ENCODE data around the gene FAM53B.

The FAM53B gene

DNA sequence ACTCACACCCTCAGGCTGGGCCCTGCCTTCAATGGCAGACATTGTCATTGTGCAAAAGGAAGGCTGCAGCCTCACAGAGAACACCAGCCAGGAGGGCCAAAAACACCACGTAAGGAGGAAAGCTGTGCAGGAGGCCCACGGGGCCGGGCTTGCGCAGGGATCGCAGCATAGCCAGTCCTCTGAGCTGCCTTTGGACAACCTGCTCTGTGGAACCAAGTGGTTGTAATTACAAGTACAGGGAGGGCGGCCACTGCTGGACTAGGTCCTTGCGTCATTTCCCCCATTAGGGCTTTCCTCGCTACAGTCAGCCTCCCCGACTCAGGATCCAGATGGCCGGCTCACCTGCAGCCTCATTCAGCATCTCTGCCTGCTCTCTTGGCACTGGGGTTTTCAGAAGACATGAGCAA is 66.9 kb downstream of the FAM53B start:
- TF ChIP-seq, protein P1, sequence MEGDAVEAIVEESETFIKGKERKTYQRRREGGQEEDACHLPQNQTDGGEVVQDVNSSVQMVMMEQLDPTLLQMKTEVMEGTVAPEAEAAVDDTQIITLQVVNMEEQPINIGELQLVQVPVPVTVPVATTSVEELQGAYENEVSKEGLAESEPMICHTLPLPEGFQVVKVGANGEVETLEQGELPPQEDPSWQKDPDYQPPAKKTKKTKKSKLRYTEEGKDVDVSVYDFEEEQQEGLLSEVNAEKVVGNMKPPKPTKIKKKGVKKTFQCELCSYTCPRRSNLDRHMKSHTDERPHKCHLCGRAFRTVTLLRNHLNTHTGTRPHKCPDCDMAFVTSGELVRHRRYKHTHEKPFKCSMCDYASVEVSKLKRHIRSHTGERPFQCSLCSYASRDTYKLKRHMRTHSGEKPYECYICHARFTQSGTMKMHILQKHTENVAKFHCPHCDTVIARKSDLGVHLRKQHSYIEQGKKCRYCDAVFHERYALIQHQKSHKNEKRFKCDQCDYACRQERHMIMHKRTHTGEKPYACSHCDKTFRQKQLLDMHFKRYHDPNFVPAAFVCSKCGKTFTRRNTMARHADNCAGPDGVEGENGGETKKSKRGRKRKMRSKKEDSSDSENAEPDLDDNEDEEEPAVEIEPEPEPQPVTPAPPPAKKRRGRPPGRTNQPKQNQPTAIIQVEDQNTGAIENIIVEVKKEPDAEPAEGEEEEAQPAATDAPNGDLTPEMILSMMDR (IDR thresholded peaks at IDR 0.05; ENCODE audit: low read depth, low read length), result no peak
- DNase-seq, result no peak
- Histone ChIP-seq H3K4me3 (ENCODE audit: low read depth, low read length) (no peak overlapping the region), H3K27me3 (ENCODE audit: insufficient read depth, low read depth, severe bottlenecking) (no peaks in the 10 kb centered on the region), H3K27ac (no peak overlapping the region), H3K36me3 (peaks cover 36% of the 10 kb centered on the region), H3K9me3 (ENCODE audit: severe bottlenecking) (no peaks in the 10 kb centered on the region)

DNA sequence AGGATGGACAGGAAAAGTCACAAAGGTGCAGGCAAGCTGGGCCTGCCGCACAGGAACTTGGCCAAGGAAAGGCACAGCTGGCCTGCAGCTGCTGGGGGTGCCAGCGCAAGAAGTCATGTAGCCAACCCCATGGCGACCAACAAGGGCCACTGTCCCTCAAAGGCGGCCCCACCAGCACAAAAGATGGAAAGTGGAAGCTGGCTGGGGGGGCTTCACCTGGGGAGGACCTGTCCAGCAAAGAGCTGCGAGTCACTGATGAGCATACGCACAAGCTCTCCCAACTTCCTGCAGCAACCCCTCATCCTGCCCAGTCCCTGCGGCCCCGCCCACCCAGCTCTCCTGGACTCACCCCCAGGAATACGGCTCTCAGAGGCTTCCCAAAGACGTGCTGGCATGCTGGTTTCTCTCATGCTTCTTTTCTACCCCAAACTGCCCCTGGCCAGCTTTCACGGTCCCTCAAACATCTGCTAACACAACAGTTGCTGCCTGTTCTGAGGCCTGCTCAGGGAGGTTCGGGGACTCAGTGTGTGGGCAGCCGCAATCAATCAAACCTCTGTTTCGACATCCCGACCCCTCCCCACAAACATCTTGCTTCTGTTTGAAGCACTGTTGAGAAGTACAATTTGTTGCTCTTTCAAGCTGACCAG is 67.6 kb downstream of the FAM53B start:
- H3K9me3 ChIP-seq (ENCODE audit: severe bottlenecking), result no peaks in the 10 kb centered on the region
- DNase-seq, result no peak
- H3K36me3 ChIP-seq, result peaks cover 29% of the 10 kb centered on the region
- no peak overlapping the region for H3K27ac ChIP-seq
- H3K4me3 ChIP-seq (ENCODE audit: low read depth, low read length), result no peak overlapping the region
- H3K27me3 ChIP-seq (ENCODE audit: insufficient read depth, low read depth, severe bottlenecking), result no peaks in the 10 kb centered on the region
- TF ChIP-seq, protein P1 (IDR thresholded peaks at IDR 0.05; ENCODE audit: low read depth, low read length), result no peak

DNA sequence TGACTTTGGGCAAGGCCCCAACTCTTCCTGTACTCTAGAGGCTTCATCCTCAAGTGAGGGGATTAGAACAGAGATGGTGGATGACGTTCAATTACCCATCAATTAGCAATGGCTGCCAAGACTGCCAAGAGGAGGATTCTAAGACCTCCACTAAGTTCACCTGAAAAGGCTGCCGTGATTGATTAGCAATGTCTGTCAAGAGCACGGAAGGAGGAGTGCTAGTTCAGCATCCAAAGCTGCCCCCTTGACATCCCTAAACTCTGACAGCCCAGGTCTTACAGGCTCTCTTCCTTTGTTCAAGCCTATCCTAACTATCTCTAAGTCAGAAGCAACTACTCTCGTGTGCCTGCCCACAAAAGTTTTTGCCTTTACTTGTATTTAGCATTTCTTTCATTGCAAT is 68.4 kb downstream of the FAM53B start:
- Histone ChIP-seq H3K27ac (no peak overlapping the region), H3K36me3 (peaks cover 23% of the 10 kb centered on the region)
- TF ChIP-seq, protein P1 (IDR thresholded peaks at IDR 0.05; ENCODE audit: low read depth, low read length), result no peak

DNA sequence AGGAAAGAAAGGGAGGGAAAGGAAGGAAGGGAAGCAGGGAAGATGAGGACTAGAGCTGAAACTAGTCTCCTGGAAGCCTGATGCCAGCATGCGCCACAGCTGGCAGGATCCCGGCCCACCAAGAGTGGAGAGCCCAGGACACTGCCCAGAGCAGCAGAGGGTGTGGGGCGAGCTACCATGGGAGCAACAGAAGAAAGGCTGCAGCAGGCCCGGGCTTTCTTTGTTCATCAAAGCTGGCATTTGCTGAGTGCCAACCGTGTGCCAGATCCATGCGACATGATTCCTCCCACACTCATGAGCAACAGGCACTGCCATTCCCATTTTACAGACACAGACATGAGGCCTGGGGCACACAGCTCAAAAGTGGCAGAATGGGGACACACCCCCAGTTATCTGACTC is 68.9 kb downstream of the FAM53B start:
- no peaks in the 10 kb centered on the region for H3K27me3 ChIP-seq (ENCODE audit: insufficient read depth, low read depth, severe bottlenecking)
- no peak overlapping the region for H3K4me3 ChIP-seq (ENCODE audit: low read depth, low read length)
- no peak for DNase-seq
- H3K27ac ChIP-seq, result no peak overlapping the region
- TF ChIP-seq, protein P1 (IDR thresholded peaks at IDR 0.05; ENCODE audit: low read depth, low read length), result no peak
- H3K36me3 ChIP-seq, result peaks cover 17% of the 10 kb centered on the region
- H3K9me3 ChIP-seq (ENCODE audit: severe bottlenecking), result no peaks in the 10 kb centered on the region

More for the DNA sequence above, 68.4 kb downstream of the FAM53B start:
- no peak for DNase-seq
- Histone ChIP-seq H3K4me3 (ENCODE audit: low read depth, low read length) (no peak overlapping the region), H3K27me3 (ENCODE audit: insufficient read depth, low read depth, severe bottlenecking) (no peaks in the 10 kb centered on the region), H3K9me3 (ENCODE audit: severe bottlenecking) (no peaks in the 10 kb centered on the region)

DNA sequence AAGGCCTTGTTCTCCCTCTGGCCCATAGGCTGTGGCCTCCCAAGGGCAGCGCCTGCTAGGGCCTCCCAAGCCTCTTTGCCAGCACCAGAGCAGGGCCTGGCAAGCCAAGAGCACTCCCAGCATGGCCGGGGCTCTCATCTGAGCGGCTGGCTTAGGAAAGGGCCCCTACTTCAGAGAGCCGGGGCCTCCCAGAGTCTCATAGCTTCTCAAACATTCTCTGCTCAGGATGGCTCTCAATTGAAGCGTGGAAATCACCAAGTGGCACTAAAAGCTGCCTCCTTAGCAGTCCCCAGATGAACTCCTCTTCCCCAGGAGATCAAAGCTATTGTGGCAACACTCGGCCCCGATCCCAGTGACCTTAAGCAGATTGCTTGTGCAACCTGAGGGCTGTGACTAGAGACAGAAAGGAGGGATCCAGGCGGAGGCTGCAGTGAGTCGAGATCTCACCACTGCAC is 69.4 kb downstream of the FAM53B start:
- TF ChIP-seq, protein P1 (IDR thresholded peaks at IDR 0.05; ENCODE audit: low read depth, low read length), result no peak
- no peaks in the 10 kb centered on the region for H3K27me3 ChIP-seq (ENCODE audit: insufficient read depth, low read depth, severe bottlenecking)
- no peak overlapping the region for H3K4me3 ChIP-seq (ENCODE audit: low read depth, low read length)
- H3K9me3 ChIP-seq (ENCODE audit: severe bottlenecking), result no peaks in the 10 kb centered on the region
- peaks cover 13% of the 10 kb centered on the region for H3K36me3 ChIP-seq
- DNase-seq, result peak; percentile 47
- 0 out of 2 replicates have a peak overlapping the region, but pooled peaks have one; percentile 29 for H3K27ac ChIP-seq

DNA sequence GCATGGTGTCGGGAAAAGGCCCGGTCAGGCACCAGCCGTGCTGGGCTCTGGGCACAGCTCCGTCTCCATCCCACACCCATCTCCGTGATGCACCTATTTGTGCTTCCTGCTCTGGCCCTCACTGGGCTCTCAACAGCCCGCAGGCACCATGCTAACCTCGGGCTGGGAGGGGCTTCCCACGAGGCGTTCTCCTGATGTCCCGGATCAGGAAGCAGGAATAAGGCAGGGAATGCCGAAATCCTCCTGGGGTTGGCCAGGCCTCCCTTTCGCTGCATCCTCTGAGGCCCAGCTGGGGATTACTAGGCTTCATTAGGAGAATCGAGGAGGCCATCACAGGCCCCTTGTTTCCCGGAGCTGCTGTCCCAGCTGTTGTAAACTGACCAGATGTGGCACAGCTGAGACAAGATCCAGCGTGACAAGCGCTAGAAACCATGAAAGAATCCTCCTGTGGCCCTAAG is 72.0 kb downstream of the FAM53B start:
- Histone ChIP-seq H3K27me3 (ENCODE audit: insufficient read depth, low read depth, severe bottlenecking) (no peaks in the 10 kb centered on the region), H3K9me3 (ENCODE audit: severe bottlenecking) (no peaks in the 10 kb centered on the region), H3K27ac (no peak overlapping the region), H3K36me3 (peaks cover 5% of the 10 kb centered on the region), H3K4me3 (ENCODE audit: low read depth, low read length) (no peak overlapping the region)
- DNase-seq, result no peak
- TF ChIP-seq, protein P1 (IDR thresholded peaks at IDR 0.05; ENCODE audit: low read depth, low read length), result no peak

Measured in WERI-Rb-1 (cell line).